Endodermal cell (in vitro differentiated cells): Measurements from ENCODE around the gene TNKS2. TPM values are rescaled to one million over a fixed set of nuclear protein-coding genes. Genes with fewer than 3 reads are reported as not detected.

ENCODE experiments used
- DNase-seq: peaks from one replicate; pipeline ENCODE4 v3.0.0-alpha.2; 2017
- H3K27ac ChIP-seq: 2 replicates; pipeline ENCODE4 v1.5.1; 2013; ENCODE audit warnings: mild to moderate bottlenecking, low read depth, low read length, moderate library complexity
- H3K27me3 ChIP-seq: 2 replicates; pipeline ENCODE4 v1.6.1; 2013; ENCODE audit warnings: mild to moderate bottlenecking, low read length, moderate library complexity; ENCODE audit not compliant: insufficient read depth, control insufficient read depth, poor library complexity, severe bottlenecking
- H3K36me3 ChIP-seq: 2 replicates; pipeline ENCODE4 v1.7.0; 2013; ENCODE audit warnings: mild to moderate bottlenecking, low read length, moderate library complexity; ENCODE audit not compliant: control insufficient read depth, insufficient read depth
- H3K4me1 ChIP-seq: one replicate; pipeline ENCODE4 v1.7.0; 2013; ENCODE audit warnings: low read length; ENCODE audit not compliant: control insufficient read depth, insufficient read depth
- H3K4me3 ChIP-seq: 2 replicates; pipeline ENCODE4 v1.5.1; 2013; ENCODE audit warnings: mild to moderate bottlenecking, low read length, moderate library complexity
- H3K9ac ChIP-seq: 2 replicates; pipeline ENCODE4 v1.6.1; 2013; ENCODE audit warnings: mild to moderate bottlenecking, low read length, moderate library complexity; ENCODE audit not compliant: poor library complexity, severe bottlenecking; ENCODE audit errors: extremely low read depth
- H3K9me3 ChIP-seq: 2 replicates; pipeline ENCODE4 v1.6.1; 2013; ENCODE audit warnings: mild to moderate bottlenecking, low read length, moderate library complexity; ENCODE audit not compliant: control insufficient read depth
- H3K27ac Mint-ChIP-seq: 2 replicates; pipeline ENCODE4 v1.8.0; 2020; ENCODE audit warnings: mixed read lengths
- H3K27me3 Mint-ChIP-seq: 2 replicates; pipeline ENCODE4 v1.8.0; 2021; ENCODE audit warnings: mild to moderate bottlenecking, mixed read lengths; ENCODE audit not compliant: insufficient read depth
- H3K36me3 Mint-ChIP-seq: 2 replicates; pipeline ENCODE4 v1.8.0; 2020; ENCODE audit warnings: low read depth, mixed read lengths
- H3K4me1 Mint-ChIP-seq: 2 replicates; pipeline ENCODE4 v1.8.0; 2020; ENCODE audit warnings: mixed read lengths
- H3K4me3 Mint-ChIP-seq: 2 replicates; pipeline ENCODE4 v1.8.0; 2020; ENCODE audit warnings: mild to moderate bottlenecking, moderate library complexity, mixed read lengths
- H3K9me3 Mint-ChIP-seq: 2 replicates; pipeline ENCODE4 v1.8.0; 2020; ENCODE audit warnings: mild to moderate bottlenecking, mixed read lengths
- WGBS, 2 experiments: methylation state at CpG; one replicate each; pipeline versions ENCODE4 v1.1.5 to v1.1.7; 2013; ENCODE audit warnings: missing lambda C conversion rate in 2 of 2, mixed read lengths in 1 of 2; ENCODE audit not compliant: insufficient coverage in 1 of 2, insufficient read length in 1 of 2; 5-methylcytosine and 5-hydroxymethylcytosine counted together
- total RNA-seq, 2 donors: library from RNA; stranded (reverse); fragmentation: NEBNext Ultra II Directional in 1 of 2; extraction: Animal tissue kit (Norgen Biotek cat#: 25700) in 1 of 2; gene quantifications; 2 replicates in 1 of 2; 3 replicates in 1 of 2; pipeline ENCODE4 v1.2.1, GENCODE V29; 2021
- TF ChIP-seq, protein P1 (sequence below): fragments of 200-600 bp; sonication (generic); conservative IDR thresholded peaks from 2 replicates; pipeline ENCODE4 v1.5.0; 2021; ENCODE audit warnings: antibody characterized with exemption, mild to moderate bottlenecking

TNKS2 gene
- total RNA-seq, 2 donors from 2014 or later, result 51.3 to 59.9 TPM

DNA sequence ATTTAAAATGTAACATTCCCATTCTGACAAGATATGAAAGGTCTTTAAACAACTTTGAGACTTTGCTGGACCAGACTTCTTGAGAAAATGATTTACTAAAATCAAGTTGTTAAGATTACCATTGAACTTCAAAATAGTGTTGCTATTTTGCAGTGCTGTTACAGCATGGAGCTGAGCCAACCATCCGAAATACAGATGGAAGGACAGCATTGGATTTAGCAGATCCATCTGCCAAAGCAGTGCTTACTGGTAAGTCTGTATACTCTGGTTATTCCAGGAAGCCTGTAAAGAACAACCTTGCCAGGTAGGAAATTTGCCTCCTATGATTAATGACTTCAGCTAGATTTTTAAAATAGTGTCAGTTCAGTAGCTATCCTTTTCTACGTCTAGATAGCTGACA is 18.8 kb downstream of the TNKS2 start:
- DNase-seq, result no peak
- Histone ChIP-seq H3K4me1 (no peaks in the 10 kb centered on the region), H3K9ac (no peak overlapping the region), H3K36me3 (peaks cover 90% of the 10 kb centered on the region), H3K4me3 (no peak overlapping the region), H3K27me3 (no peaks in the 10 kb centered on the region), H3K27ac (no peak overlapping the region), H3K9me3 (no peaks in the 10 kb centered on the region)
- H3K4me3 Mint-ChIP-seq, result no peak overlapping the region
- WGBS, 2 experiments, result 93 to 95% methylated on average over 2 of the region's 2 CpGs
- H3K9me3 Mint-ChIP-seq, result no peaks in the 10 kb centered on the region
- TF ChIP-seq, protein P1, sequence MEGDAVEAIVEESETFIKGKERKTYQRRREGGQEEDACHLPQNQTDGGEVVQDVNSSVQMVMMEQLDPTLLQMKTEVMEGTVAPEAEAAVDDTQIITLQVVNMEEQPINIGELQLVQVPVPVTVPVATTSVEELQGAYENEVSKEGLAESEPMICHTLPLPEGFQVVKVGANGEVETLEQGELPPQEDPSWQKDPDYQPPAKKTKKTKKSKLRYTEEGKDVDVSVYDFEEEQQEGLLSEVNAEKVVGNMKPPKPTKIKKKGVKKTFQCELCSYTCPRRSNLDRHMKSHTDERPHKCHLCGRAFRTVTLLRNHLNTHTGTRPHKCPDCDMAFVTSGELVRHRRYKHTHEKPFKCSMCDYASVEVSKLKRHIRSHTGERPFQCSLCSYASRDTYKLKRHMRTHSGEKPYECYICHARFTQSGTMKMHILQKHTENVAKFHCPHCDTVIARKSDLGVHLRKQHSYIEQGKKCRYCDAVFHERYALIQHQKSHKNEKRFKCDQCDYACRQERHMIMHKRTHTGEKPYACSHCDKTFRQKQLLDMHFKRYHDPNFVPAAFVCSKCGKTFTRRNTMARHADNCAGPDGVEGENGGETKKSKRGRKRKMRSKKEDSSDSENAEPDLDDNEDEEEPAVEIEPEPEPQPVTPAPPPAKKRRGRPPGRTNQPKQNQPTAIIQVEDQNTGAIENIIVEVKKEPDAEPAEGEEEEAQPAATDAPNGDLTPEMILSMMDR, result no peak
- no peaks in the 10 kb centered on the region for H3K27me3 Mint-ChIP-seq
- no peak overlapping the region for H3K27ac Mint-ChIP-seq
- H3K36me3 Mint-ChIP-seq, result peaks cover 73% of the 10 kb centered on the region
- H3K4me1 Mint-ChIP-seq, result peaks cover 5% of the 10 kb centered on the region

DNA sequence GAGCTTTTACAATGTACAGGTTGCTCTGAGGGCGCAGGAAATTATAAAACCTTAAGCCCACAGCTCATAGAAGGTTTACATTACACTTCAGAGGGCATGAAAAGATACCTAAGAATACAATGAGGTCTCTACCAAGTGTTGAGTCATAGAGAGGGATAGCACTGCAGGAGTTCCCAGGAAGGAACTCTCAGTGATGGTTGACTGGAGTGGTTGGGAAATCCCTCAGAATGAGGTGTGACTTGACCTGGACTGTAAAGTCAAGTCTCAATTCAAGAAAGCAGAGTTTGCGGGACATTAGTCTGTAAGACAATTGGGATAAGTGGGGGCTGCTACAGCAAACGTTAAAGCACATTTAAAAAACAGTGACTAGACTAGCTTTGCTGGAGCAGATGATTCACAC is 21.9 kb downstream of the TNKS2 start:
- H3K27me3 ChIP-seq, result no peaks in the 10 kb centered on the region
- peaks cover 65% of the 10 kb centered on the region for H3K36me3 Mint-ChIP-seq
- TF ChIP-seq, protein P1, result no peak

DNA sequence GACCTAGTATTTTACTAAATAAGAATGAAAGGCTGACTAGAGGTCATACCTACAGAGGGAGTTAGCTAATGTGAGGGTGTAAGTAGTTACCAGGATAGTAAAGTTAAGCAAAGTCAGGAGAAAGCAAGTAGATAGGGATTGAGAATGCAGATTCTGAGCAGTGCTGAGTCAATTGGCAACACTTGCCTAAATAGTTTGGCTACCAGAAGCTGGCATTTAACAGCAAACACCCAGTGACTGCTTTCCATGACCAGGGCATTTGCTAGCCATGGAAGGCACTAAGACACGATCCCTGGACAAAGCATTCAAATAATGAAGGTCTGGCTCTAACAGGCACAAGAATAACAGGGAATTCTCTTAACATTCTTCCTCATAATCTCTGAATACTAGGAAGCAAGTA is 25.9 kb downstream of the TNKS2 start:
- H3K4me3 ChIP-seq, result no peak overlapping the region
- Mint-ChIP-seq H3K27me3 (no peaks in the 10 kb centered on the region), H3K36me3 (peaks cover 68% of the 10 kb centered on the region), H3K4me3 (no peak overlapping the region), H3K27ac (peak overlapping the region; percentile 18), H3K9me3 (no peaks in the 10 kb centered on the region), H3K4me1 (peaks cover 3% of the 10 kb centered on the region)
- H3K27me3 ChIP-seq, result no peaks in the 10 kb centered on the region
- H3K9me3 ChIP-seq, result no peaks in the 10 kb centered on the region
- WGBS, 2 experiments, result 94% methylated on average over 1 of the region's 1 CpG; no CpG with 5 or more reads in 1 of the 2 experiments
- no peak for DNase-seq
- H3K9ac ChIP-seq, result no peak overlapping the region
- TF ChIP-seq, protein P1, result no peak
- no peak overlapping the region for H3K27ac ChIP-seq
- H3K36me3 ChIP-seq, result peaks cover 92% of the 10 kb centered on the region
- no peaks in the 10 kb centered on the region for H3K4me1 ChIP-seq

More for the DNA sequence above, 21.9 kb downstream of the TNKS2 start:
- 74 to 81% methylated on average over 2 to 3 of the region's 3 CpGs for WGBS, 2 experiments
- DNase-seq, result peak; percentile 50
- no peaks in the 10 kb centered on the region for H3K9me3 ChIP-seq
- peak overlapping the region; percentile 73 for H3K27ac Mint-ChIP-seq
- H3K27me3 Mint-ChIP-seq, result no peaks in the 10 kb centered on the region
- peaks cover 3% of the 10 kb centered on the region for H3K4me1 Mint-ChIP-seq
- H3K4me3 Mint-ChIP-seq, result no peak overlapping the region
- H3K9me3 Mint-ChIP-seq, result no peaks in the 10 kb centered on the region
- no peaks in the 10 kb centered on the region for H3K4me1 ChIP-seq
- H3K4me3 ChIP-seq, result no peak overlapping the region
- H3K27ac ChIP-seq, result no peak overlapping the region
- H3K36me3 ChIP-seq, result peaks cover 87% of the 10 kb centered on the region
- no peak overlapping the region for H3K9ac ChIP-seq
